HepG2 (cell line): ENCODE data around the gene EYA2.

Experiments
- FOXK2 ChIP-seq: fragments of 450-650 bp; IDR thresholded peaks from 2 replicates; pipeline ENCODE4 v1.6.1; 2016
- MED13 ChIP-seq: sonication (generic); formaldehyde crosslinking; IDR thresholded peaks from 2 replicates; pipeline ENCODE4 v1.5.0; 2020; ENCODE audit warnings: missing genetic modification reagents
- POLR2G ChIP-seq: fragments of 200-400 bp; formaldehyde crosslinking; IDR thresholded peaks from 2 replicates; pipeline ENCODE4 v1.6.1; 2018; ENCODE audit warnings: mild to moderate bottlenecking, low read depth, low read length, moderate library complexity
- RNF2 ChIP-seq: fragments of 450-650 bp; conservative IDR thresholded peaks from 2 replicates; pipeline ENCODE4 v1.6.1; 2016; ENCODE audit warnings: low read depth
- TAF1 ChIP-seq: sonication (generic); formaldehyde crosslinking; IDR thresholded peaks from 2 replicates; pipeline ENCODE4 v1.4.0; 2020; ENCODE audit warnings: missing genetic modification reagents
- USF2 ChIP-seq, 2 experiments: sonication (generic) in 1 of 2; formaldehyde crosslinking in 1 of 2; IDR thresholded peaks; 2 replicates each; pipeline versions ENCODE4 v1.5.1 to v1.6.1; 2011 to 2020; ENCODE audit warnings: borderline replicate concordance in 1 of 2, low read depth in 1 of 2, low read length in 1 of 2, mild to moderate bottlenecking in 1 of 2, missing genetic modification reagents in 1 of 2, moderate library complexity in 1 of 2
- ZBTB49 ChIP-seq: sonication (generic); formaldehyde crosslinking; IDR thresholded peaks from 2 replicates; pipeline ENCODE4 v1.4.0; 2020; ENCODE audit warnings: missing genetic modification reagents, borderline replicate concordance
- ZFP36 ChIP-seq: fragments of 150-350 bp; IDR thresholded peaks from 2 replicates; pipeline ENCODE4 v1.6.1; 2018; ENCODE audit warnings: borderline replicate concordance, low read length, low read depth; ENCODE audit not compliant: partially characterized antibody
- ZNF430 ChIP-seq: sonication (generic); formaldehyde crosslinking; IDR thresholded peaks from 2 replicates; pipeline ENCODE4 v1.9.0; 2021; ENCODE audit warnings: mild to moderate bottlenecking, missing genetic modification reagents
- TF ChIP-seq, protein P1 (sequence below): sonication (generic); formaldehyde crosslinking; conservative IDR thresholded peaks from 2 replicates; pipeline ENCODE4 v1.8.1; 2023; ENCODE audit warnings: missing genetic modification reagents
- TF ChIP-seq, protein P2 (sequence below): sonication (generic); formaldehyde crosslinking; IDR thresholded peaks from 2 replicates; pipeline ENCODE4 v1.5.0; 2020; ENCODE audit warnings: mild to moderate bottlenecking, missing genetic modification reagents
- TF ChIP-seq, protein P3 (sequence below): sonication (generic); formaldehyde crosslinking; IDR thresholded peaks from 2 replicates; pipeline ENCODE4 v1.4.0; 2020; ENCODE audit warnings: missing genetic modification reagents

DNA sequence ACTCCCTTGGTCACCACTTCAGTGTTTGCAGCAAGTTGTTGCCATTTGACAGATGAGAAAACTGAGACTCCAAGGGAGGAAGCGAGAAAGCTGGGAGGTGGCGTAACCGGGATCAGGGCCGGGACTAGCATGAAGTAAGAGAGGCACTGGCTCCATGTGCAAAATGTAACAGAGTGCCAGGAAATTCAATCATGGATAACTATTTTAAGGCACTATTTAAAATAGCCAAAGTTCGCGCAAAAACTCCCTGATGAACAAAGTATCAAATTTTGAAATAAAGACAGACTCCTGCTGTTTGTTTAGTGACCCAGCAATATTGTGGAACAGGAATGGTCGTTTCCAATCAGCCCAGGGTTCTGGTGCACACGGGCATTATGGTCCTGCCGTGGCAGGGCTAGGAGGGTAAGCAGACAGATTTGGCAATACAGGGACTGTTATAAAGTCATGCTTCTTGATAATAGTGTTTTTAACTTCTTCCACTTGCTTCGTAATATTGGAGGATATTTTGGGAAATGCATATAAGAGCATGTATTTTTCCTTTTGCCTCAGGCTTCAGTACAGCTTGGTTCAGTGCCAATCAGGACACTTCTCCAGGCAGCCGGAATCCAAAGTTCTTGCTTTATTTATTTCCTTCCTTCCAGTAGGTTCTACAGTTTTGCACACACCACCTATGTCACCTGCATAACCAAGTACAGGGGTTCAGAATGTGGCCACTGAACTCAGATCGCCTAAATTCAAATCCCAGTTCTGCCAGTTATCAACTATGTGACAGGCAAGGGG, 141.6 kb downstream of the EYA2 start:
- no peak for TF ChIP-seq MED13
- TF ChIP-seq POLR2G: no peak
- no peak for TF ChIP-seq ZBTB49
- no peak for TF ChIP-seq RNF2
- TF ChIP-seq, protein P1, sequence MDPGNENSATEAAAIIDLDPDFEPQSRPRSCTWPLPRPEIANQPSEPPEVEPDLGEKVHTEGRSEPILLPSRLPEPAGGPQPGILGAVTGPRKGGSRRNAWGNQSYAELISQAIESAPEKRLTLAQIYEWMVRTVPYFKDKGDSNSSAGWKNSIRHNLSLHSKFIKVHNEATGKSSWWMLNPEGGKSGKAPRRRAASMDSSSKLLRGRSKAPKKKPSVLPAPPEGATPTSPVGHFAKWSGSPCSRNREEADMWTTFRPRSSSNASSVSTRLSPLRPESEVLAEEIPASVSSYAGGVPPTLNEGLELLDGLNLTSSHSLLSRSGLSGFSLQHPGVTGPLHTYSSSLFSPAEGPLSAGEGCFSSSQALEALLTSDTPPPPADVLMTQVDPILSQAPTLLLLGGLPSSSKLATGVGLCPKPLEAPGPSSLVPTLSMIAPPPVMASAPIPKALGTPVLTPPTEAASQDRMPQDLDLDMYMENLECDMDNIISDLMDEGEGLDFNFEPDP (CRISPR knock-in tag): no peak
- no peak for TF ChIP-seq ZNF430 (CRISPR knock-in tag)
- TF ChIP-seq, protein P2, sequence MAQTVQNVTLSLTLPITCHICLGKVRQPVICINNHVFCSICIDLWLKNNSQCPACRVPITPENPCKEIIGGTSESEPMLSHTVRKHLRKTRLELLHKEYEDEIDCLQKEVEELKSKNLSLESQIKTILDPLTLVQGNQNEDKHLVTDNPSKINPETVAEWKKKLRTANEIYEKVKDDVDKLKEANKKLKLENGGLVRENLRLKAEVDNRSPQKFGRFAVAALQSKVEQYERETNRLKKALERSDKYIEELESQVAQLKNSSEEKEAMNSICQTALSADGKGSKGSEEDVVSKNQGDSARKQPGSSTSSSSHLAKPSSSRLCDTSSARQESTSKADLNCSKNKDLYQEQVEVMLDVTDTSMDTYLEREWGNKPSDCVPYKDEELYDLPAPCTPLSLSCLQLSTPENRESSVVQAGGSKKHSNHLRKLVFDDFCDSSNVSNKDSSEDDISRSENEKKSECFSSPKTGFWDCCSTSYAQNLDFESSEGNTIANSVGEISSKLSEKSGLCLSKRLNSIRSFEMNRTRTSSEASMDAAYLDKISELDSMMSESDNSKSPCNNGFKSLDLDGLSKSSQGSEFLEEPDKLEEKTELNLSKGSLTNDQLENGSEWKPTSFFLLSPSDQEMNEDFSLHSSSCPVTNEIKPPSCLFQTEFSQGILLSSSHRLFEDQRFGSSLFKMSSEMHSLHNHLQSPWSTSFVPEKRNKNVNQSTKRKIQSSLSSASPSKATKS (CRISPR knock-in tag): no peak
- TF ChIP-seq ZFP36: no peak
- TF ChIP-seq FOXK2: no peak
- TF ChIP-seq TAF1 (CRISPR knock-in tag): no peak
- TF ChIP-seq, protein P3, sequence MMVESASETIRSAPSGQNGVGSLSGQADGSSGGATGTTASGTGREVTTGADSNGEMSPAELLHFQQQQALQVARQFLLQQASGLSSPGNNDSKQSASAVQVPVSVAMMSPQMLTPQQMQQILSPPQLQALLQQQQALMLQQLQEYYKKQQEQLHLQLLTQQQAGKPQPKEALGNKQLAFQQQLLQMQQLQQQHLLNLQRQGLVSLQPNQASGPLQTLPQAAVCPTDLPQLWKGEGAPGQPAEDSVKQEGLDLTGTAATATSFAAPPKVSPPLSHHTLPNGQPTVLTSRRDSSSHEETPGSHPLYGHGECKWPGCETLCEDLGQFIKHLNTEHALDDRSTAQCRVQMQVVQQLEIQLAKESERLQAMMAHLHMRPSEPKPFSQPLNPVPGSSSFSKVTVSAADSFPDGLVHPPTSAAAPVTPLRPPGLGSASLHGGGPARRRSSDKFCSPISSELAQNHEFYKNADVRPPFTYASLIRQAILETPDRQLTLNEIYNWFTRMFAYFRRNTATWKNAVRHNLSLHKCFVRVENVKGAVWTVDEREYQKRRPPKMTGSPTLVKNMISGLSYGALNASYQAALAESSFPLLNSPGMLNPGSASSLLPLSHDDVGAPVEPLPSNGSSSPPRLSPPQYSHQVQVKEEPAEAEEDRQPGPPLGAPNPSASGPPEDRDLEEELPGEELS (CRISPR knock-in tag): no peak
- no peak for TF ChIP-seq USF2 (IDR thresholded peaks at IDR 0.05; ENCODE audit: low read depth, low read length)
- no peak for TF ChIP-seq USF2 (CRISPR knock-in tag; IDR thresholded peaks at IDR 0.05; ENCODE audit: borderline replicate concordance)
